Measurements from ENCODE around the gene MPZL3. TPM values are rescaled to one million over a fixed set of nuclear protein-coding genes. Genes with fewer than 3 reads are reported as not detected.

Gene MPZL3, protein sequence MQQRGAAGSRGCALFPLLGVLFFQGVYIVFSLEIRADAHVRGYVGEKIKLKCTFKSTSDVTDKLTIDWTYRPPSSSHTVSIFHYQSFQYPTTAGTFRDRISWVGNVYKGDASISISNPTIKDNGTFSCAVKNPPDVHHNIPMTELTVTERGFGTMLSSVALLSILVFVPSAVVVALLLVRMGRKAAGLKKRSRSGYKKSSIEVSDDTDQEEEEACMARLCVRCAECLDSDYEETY
- 1 to 10 TPM; 4.2 to 5.2 (median 4.8) TPM for polyA plus RNA-seq

DNA sequence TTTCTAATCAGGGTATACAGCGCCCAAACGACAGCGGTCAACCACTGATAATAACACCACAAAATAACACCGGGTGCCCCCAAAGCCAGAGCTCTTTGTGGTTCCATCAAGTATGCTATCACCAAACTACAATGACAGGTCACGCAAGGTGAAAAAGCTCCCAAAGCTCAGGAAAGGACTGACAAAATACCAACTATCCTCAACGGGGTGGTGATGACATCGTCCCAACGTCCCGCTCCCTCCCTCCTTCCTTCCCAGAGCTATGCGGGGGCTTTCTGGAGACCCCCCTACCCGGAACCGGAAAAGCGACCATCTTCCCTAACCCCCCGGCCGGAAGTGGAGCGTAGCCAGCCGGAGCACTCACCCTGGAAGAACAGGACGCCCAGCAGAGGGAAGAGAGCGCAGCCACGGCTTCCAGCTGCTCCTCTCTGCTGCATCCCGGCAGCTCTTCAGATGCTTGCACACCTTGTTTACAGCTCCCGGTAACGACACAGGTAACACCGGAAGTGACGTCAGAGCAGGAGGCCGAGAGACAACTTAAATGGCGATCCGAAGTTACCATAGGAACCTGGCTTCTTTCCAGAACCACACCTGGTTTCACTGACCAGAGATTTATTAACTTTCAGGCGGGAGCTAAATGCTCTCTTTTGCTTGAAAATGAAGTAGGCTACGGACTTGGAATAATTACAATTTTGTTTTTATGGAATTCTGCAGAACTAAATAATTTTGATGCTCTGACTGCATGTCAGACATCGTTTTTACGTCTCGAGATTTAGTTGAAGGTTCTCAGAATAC, at the start of gene MPZL3:
TSS of gene MPZL3 (minus strand) at position 508 of the 795 bp plus-strand sequence. CDS start at position 437, 71 bp downstream.
- Mint-ChIP-seq H3K27me3 (ENCODE audit: low read depth in 3 of 3) (peaks cover 8 to 11% (median 8%) of the 10 kb centered on the region in 3 donors), H3K9me3 (no peaks in the 10 kb centered on the region), H3K4me1 (peaks cover 29 to 31% of the 10 kb centered on the region in 2 donors)

DNA sequence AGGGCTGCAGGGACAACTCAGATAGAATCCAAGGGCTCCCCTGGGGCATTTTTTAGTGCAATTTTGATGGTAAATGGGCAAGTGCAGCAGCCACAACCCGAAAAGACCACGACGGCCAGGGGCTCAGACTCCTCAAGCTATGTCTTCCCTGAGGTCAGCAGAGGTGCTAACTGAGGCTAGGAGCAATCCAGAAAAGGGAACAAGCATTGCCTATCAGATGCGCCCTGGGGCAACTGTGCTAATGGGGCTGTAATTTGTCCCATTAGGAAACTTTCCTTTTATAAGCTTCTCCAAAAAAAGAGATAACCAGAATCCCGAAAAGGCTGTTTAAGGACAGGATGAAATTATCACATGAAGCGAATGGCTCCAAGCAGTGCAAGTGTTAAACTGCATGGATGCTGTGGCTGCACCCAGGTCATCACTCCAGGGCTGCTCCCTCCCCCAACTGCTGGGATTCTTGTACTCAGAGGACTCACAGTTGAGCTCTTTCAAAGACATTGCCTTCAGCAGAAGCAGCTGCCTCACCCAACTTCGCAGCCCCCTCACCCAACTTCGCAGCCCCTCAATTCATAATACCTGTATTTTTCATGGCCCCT, 49.5 kb upstream of the MPZL3 start:
- peak overlapping the region in 1 of 6 donors; percentile 61 for H3K27ac Mint-ChIP-seq
- H3K4me1 Mint-ChIP-seq: peaks cover 35 to 51% of the 10 kb centered on the region in 2 donors
- H3K4me3 Mint-ChIP-seq: no peak overlapping the region
- H3K9me3 Mint-ChIP-seq: peaks cover 0 to 3% (median 0%) of the 10 kb centered on the region in 6 donors
- H3K36me3 Mint-ChIP-seq: peaks cover 0 to 10% (median 9%) of the 10 kb centered on the region in 3 donors
- H3K27me3 Mint-ChIP-seq (ENCODE audit: low read depth in 3 of 3): peaks cover 2 to 10% (median 2%) of the 10 kb centered on the region in 3 donors
- DNase-seq: no peak

More for the DNA sequence above, at the start of gene MPZL3:
- H3K27ac Mint-ChIP-seq: peak within 1 kb of the TSS; percentile 98 to 99 (median 99)
- peaks cover 0 to 4% (median 3%) of the 10 kb centered on the region in 3 donors for H3K36me3 Mint-ChIP-seq
- DNase-seq: peak; percentile 85 to 89 (median 89)
- peak within 1 kb of the TSS; percentile 97 to 98 (median 98) for H3K4me3 Mint-ChIP-seq

GRCh38 chr11:118295815-118296454, 43.8 kb upstream of the MPZL3 start:
- peaks cover under 1 to 4% (median 2%) of the 10 kb centered on the region in 3 donors for H3K27me3 Mint-ChIP-seq (ENCODE audit: low read depth in 3 of 3)
- no peaks in the 10 kb centered on the region for H3K9me3 Mint-ChIP-seq
- no peak overlapping the region for H3K4me3 Mint-ChIP-seq
- H3K36me3 Mint-ChIP-seq: peaks cover 0 to 3% (median 0%) of the 10 kb centered on the region in 3 donors
- peaks cover 13 to 19% of the 10 kb centered on the region in 2 donors for H3K4me1 Mint-ChIP-seq
- H3K27ac Mint-ChIP-seq: peak overlapping the region in 5 of 6 donors; percentile 13 to 61 (median 21)
- DNase-seq: peak; percentile 31 to 42 (median 38)

- H3K4me1 Mint-ChIP-seq: peaks cover 12 to 16% of the 10 kb centered on the region in 2 donors
- no peak for DNase-seq
- H3K27me3 Mint-ChIP-seq (ENCODE audit: low read depth in 3 of 3): peaks cover 1 to 4% (median 2%) of the 10 kb centered on the region in 3 donors
- H3K4me3 Mint-ChIP-seq: no peak overlapping the region
- no peak overlapping the region for H3K27ac Mint-ChIP-seq
- H3K9me3 Mint-ChIP-seq: no peaks in the 10 kb centered on the region
- H3K36me3 Mint-ChIP-seq: peaks cover 0 to 3% (median 0%) of the 10 kb centered on the region in 3 donors
Observed at GRCh38 chr11:118295199-118295598, 43.0 kb upstream of the MPZL3 start.

GRCh38 chr11:118294053-118294452, 41.9 kb upstream of the MPZL3 start:
- H3K4me3 Mint-ChIP-seq: no peak overlapping the region
- peaks cover 0 to 3% (median 0%) of the 10 kb centered on the region in 3 donors for H3K36me3 Mint-ChIP-seq
- peaks cover 12 to 16% of the 10 kb centered on the region in 2 donors for H3K4me1 Mint-ChIP-seq
- H3K9me3 Mint-ChIP-seq: no peaks in the 10 kb centered on the region
- no peak for DNase-seq
- H3K27ac Mint-ChIP-seq: no peak overlapping the region
- peaks cover 1 to 4% (median 2%) of the 10 kb centered on the region in 3 donors for H3K27me3 Mint-ChIP-seq (ENCODE audit: low read depth in 3 of 3)

DNA sequence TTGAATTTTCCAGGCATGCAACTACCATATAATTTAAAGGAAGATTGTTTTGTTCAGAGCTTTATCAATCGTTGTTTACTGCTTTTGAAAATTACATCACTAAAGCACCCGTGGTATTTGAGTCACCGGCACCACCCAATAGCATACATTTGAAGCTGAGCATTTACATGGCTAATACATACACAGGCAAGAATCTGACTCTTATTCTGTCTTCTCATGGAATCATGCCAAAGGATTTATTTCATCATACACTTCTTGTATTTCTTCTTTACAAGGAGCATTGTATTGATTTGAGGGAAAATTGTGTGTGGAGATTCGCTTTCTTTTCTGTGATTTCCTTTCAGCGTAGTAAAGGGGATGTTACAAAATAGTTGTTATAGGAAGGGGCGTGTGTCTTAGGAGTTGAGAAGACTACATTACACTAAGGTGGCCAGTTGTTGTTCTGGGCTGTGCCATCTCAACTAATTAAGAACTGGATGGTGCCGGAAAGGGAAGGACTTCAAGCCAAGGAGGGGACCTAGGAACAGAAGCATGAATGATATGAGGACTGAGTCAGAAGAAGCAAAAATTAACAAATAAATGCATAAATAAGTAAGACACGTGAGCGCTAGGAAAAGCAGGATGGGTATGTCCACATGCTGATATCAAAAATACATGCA, 39.4 kb upstream of the MPZL3 start:
- peaks cover 1 to 4% (median 2%) of the 10 kb centered on the region in 3 donors for H3K27me3 Mint-ChIP-seq (ENCODE audit: low read depth in 3 of 3)
- no peaks in the 10 kb centered on the region for H3K9me3 Mint-ChIP-seq
- peaks cover 0 to 3% (median 0%) of the 10 kb centered on the region in 3 donors for H3K36me3 Mint-ChIP-seq
- H3K4me1 Mint-ChIP-seq: peaks cover 12 to 16% of the 10 kb centered on the region in 2 donors
- no peak for DNase-seq
- H3K4me3 Mint-ChIP-seq: no peak overlapping the region
- no peak overlapping the region for H3K27ac Mint-ChIP-seq

- H3K27ac Mint-ChIP-seq: no peak overlapping the region
- peaks cover 1 to 2% (median 2%) of the 10 kb centered on the region in 3 donors for H3K27me3 Mint-ChIP-seq (ENCODE audit: low read depth in 3 of 3)
- H3K4me3 Mint-ChIP-seq: no peak overlapping the region
- H3K9me3 Mint-ChIP-seq: no peaks in the 10 kb centered on the region
- peak; percentile 41 to 55 (median 51) for DNase-seq
- peaks cover 5 to 10% of the 10 kb centered on the region in 2 donors for H3K4me1 Mint-ChIP-seq
- peaks cover 0 to 3% (median 0%) of the 10 kb centered on the region in 3 donors for H3K36me3 Mint-ChIP-seq
Observed at GRCh38 chr11:118290923-118291322, 38.8 kb upstream of the MPZL3 start.

GRCh38 chr11:118289401-118289800, 37.2 kb upstream of the MPZL3 start:
- DNase-seq: no peak
- Mint-ChIP-seq H3K4me1 (peaks cover 0 to 5% of the 10 kb centered on the region in 2 donors), H3K27me3 (ENCODE audit: low read depth in 3 of 3) (peaks cover 1 to 2% (median 2%) of the 10 kb centered on the region in 3 donors), H3K27ac (no peak overlapping the region), H3K9me3 (no peaks in the 10 kb centered on the region), H3K36me3 (peaks cover 0 to 3% (median 0%) of the 10 kb centered on the region in 3 donors), H3K4me3 (no peak overlapping the region)

DNA sequence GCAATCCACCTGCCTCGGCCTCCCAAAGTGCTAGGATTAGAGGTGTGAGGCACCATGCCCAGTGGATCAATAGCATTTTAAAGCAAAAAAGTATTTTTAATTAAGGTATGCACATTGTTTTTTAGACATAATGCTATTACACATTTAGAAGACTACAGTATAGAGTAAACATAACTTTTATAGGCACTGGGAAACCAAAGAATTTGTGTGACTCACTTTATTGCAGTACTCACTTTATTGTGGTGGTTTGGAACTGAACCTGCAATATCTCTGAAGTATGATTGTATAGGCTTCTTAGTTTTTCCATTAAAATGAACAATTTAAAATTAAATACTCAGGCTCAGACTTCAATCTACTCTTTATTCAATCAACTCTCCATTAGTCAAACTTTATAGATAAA, 34.8 kb upstream of the MPZL3 start:
- Mint-ChIP-seq H3K36me3 (peaks cover 0 to 3% (median 0%) of the 10 kb centered on the region in 3 donors), H3K4me1 (peaks cover 0 to 5% of the 10 kb centered on the region in 2 donors), H3K9me3 (no peaks in the 10 kb centered on the region)

DNA sequence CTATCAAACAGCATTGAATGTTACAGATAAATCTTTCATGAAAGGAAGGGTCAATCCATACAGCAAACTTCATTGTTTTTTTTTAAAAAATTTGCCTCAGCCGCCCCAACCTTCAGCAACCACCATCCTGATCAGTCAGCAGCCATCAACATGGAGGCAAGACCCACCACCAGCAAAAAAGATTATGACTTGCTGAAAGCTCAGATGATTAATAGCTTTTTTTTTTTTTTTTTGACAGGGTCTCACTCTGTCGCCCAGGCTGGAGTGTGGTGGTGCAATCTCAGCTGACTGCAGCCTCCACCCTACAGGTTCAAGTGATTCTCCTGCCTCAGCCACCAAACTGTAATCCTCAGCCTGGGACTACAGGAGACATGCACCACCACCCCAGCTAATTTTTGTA, 34.4 kb upstream of the MPZL3 start:
- H3K27me3 Mint-ChIP-seq (ENCODE audit: low read depth in 3 of 3): peaks cover 0 to 5% (median 1%) of the 10 kb centered on the region in 3 donors
- no peak for DNase-seq
- H3K27ac Mint-ChIP-seq: no peak overlapping the region
- no peak overlapping the region for H3K4me3 Mint-ChIP-seq
- H3K36me3 Mint-ChIP-seq: peaks cover 0 to under 1% (median 0%) of the 10 kb centered on the region in 3 donors
- H3K4me1 Mint-ChIP-seq: peaks cover 3 to 7% of the 10 kb centered on the region in 2 donors
- H3K9me3 Mint-ChIP-seq: no peaks in the 10 kb centered on the region

More for the DNA sequence above, 34.8 kb upstream of the MPZL3 start:
- H3K4me3 Mint-ChIP-seq: no peak overlapping the region
- no peak overlapping the region for H3K27ac Mint-ChIP-seq
- DNase-seq: no peak
- peaks cover 0 to 5% (median 1%) of the 10 kb centered on the region in 3 donors for H3K27me3 Mint-ChIP-seq (ENCODE audit: low read depth in 3 of 3)

- H3K27ac Mint-ChIP-seq: peak overlapping the region in 2 of 6 donors; percentile 0 to 51
- peaks cover 2% of the 10 kb centered on the region in 3 donors for H3K27me3 Mint-ChIP-seq (ENCODE audit: low read depth in 3 of 3)
- H3K36me3 Mint-ChIP-seq: no peaks in the 10 kb centered on the region
- no peaks in the 10 kb centered on the region for H3K9me3 Mint-ChIP-seq
- H3K4me3 Mint-ChIP-seq: no peak overlapping the region
- DNase-seq: no peak
- H3K4me1 Mint-ChIP-seq: peaks cover 6 to 10% of the 10 kb centered on the region in 2 donors
Observed at GRCh38 chr11:118283756-118284350, 31.7 kb upstream of the MPZL3 start.

- H3K27ac Mint-ChIP-seq: peak overlapping the region in 1 of 6 donors; percentile 0
Observed at GRCh38 chr11:118283037-118283636, 31.0 kb upstream of the MPZL3 start.

More at GRCh38 chr11:118283037-118283636, 31.0 kb upstream of the MPZL3 start:
- H3K4me3 Mint-ChIP-seq: no peak overlapping the region
- H3K9me3 Mint-ChIP-seq: no peaks in the 10 kb centered on the region
- H3K27me3 Mint-ChIP-seq (ENCODE audit: low read depth in 3 of 3): peaks cover 2% of the 10 kb centered on the region in 3 donors
- peaks cover 6 to 10% of the 10 kb centered on the region in 2 donors for H3K4me1 Mint-ChIP-seq
- H3K36me3 Mint-ChIP-seq: no peaks in the 10 kb centered on the region
- no peak for DNase-seq
